Common myeloid progenitor, CD34-positive (primary cell): ENCODE data around the gene BARHL2. TPM values are rescaled to one million over a fixed set of nuclear protein-coding genes. Genes with fewer than 3 reads are reported as not detected.
A peak's percentile ranks its signal among the peaks of the same experiment; 100 is the strongest.

Experiments used
- CTCF ChIA-PET: fragments of 350-600 bp; sonication (Branson Sonifier 250); formaldehyde crosslinking; loops from one replicate; lab custom pipeline; 2021; ENCODE audit warnings: antibody characterized with exemption; lab: Charles Lee
- POLR2A ChIA-PET: fragments of 350-600 bp; sonication (Branson Sonifier 250); formaldehyde crosslinking; loops from one replicate; lab custom pipeline; 2021; ENCODE audit warnings: antibody characterized with exemption; lab: Charles Lee
- DNase-seq, 3 donors: peaks; one replicate each; pipeline versions ENCODE4 v3.0.0 to v3.0.0-alpha.2; 2013
- H3K27ac ChIP-seq, 2 experiments: 1 replicate in 1 of 2; 2 replicates in 1 of 2; pipeline ENCODE4 v1.7.0; 2013; ENCODE audit warnings: inconsistent platforms in 2 of 2, low read length in 2 of 2, mild to moderate bottlenecking in 2 of 2, low read depth in 1 of 2, moderate library complexity in 1 of 2; ENCODE audit not compliant: severe bottlenecking in 2 of 2, insufficient read depth in 1 of 2, poor library complexity in 1 of 2
- H3K27me3 ChIP-seq, 5 experiments: replicated peaks in 2 of 5; 1 replicate in 3 of 5; 2 replicates in 2 of 5; pipeline versions ENCODE4 v1.6.1 to v1.7.0; 2013; ENCODE audit warnings: low read length in 4 of 5, mild to moderate bottlenecking in 2 of 5, moderate library complexity in 2 of 5, inconsistent platforms in 1 of 5; ENCODE audit not compliant: insufficient read depth in 5 of 5, control insufficient read depth in 4 of 5
- H3K36me3 ChIP-seq, 4 experiments: 1 replicate in 2 of 4; 2 replicates in 2 of 4; pipeline versions ENCODE4 v1.6.1 to v1.7.0; 2013; ENCODE audit warnings: low read length in 3 of 4, control low read depth in 1 of 4, mild to moderate bottlenecking in 1 of 4; ENCODE audit not compliant: control insufficient read depth in 4 of 4, insufficient read depth in 4 of 4
- H3K4me1 ChIP-seq, 4 experiments: 1 replicate in 3 of 4; 2 replicates in 1 of 4; pipeline versions ENCODE4 v1.6.1 to v1.7.1; 2013; ENCODE audit warnings: low read length in 3 of 4, mild to moderate bottlenecking in 3 of 4, control low read depth in 1 of 4, inconsistent platforms in 1 of 4, moderate library complexity in 1 of 4; ENCODE audit not compliant: control insufficient read depth in 4 of 4, insufficient read depth in 4 of 4; ENCODE audit errors: control extremely low read depth in 1 of 4
- H3K4me3 ChIP-seq, 7 experiments: 1 replicate in 4 of 7; 2 replicates in 3 of 7; pipeline versions ENCODE4 v1.5.1 to v1.7.0; 2013; ENCODE audit warnings: mild to moderate bottlenecking in 7 of 7, low read length in 6 of 7, moderate library complexity in 6 of 7, inconsistent platforms in 2 of 7, low read depth in 2 of 7, control low read depth in 1 of 7; ENCODE audit not compliant: insufficient read depth in 4 of 7, control insufficient read depth in 1 of 7; ENCODE audit errors: extremely low read depth in 1 of 7
- H3K9me3 ChIP-seq, 5 experiments: 1 replicate in 4 of 5; 2 replicates in 1 of 5; pipeline versions ENCODE4 v1.6.1 to v1.7.1; 2013; ENCODE audit warnings: low read length in 4 of 5, mild to moderate bottlenecking in 2 of 5, inconsistent platforms in 1 of 5, low read depth in 1 of 5, moderate library complexity in 1 of 5; ENCODE audit not compliant: control insufficient read depth in 4 of 5, insufficient read depth in 2 of 5; ENCODE audit errors: control extremely low read depth in 1 of 5
- WGBS: methylation state at CpG from one replicate; pipeline ENCODE4 v1.1.5; 2013; ENCODE audit not compliant: insufficient coverage; 5-methylcytosine and 5-hydroxymethylcytosine counted together
- polyA plus RNA-seq: library from polyadenylated mRNA; unstranded; fragments of 120-200 nt; gene quantifications from one replicate; pipeline ENCODE4 v1.2.1, GENCODE V29; 2013

BARHL2 gene
- not detected for polyA plus RNA-seq

- no peaks in the 10 kb centered on the region for H3K36me3 ChIP-seq
- POLR2A ChIA-PET = no interaction called here
- H3K9me3 ChIP-seq = peaks cover 0 to 10% (median 3%) of the 10 kb centered on the region in 5 experiments
- H3K4me1 ChIP-seq = peaks cover 0 to 19% (median 15%) of the 10 kb centered on the region in 4 experiments
- peak within 1 kb of the TSS; percentile 24 to 68 (median 55) for H3K4me3 ChIP-seq
- no peak for DNase-seq
- no peak within 1 kb of the TSS for H3K27ac ChIP-seq
- CTCF ChIA-PET = interaction anchor here (1.0 kb wide), 1 partner anchor 12 kb away, joined by 5 read pairs; no protein-coding TSS in a partner anchor
- H3K27me3 ChIP-seq = peaks cover 19 to 99% (median 61%) of the 10 kb centered on the region in 5 experiments
- WGBS = 13% methylated on average over 30 of the region's 58 CpGs
Observed at GRCh38 chr1:90716552-90717355, at the start of gene BARHL2. Gene BARHL2 (minus strand): TSS chr1:90717302. CDS start chr1:90717195, 107 bp downstream.

- no peaks in the 10 kb centered on the region for H3K4me1 ChIP-seq
- H3K4me3 ChIP-seq = no peak overlapping the region
- peaks cover 0 to 38% (median 11%) of the 10 kb centered on the region in 5 experiments for H3K27me3 ChIP-seq
- no peak overlapping the region for H3K27ac ChIP-seq
- no peaks in the 10 kb centered on the region for H3K36me3 ChIP-seq
- 86% methylated on average over 6 of the region's 6 CpGs for WGBS
- ChIA-PET POLR2A (no interaction called here), CTCF (no interaction called here)
- no peak for DNase-seq
- no peaks in the 10 kb centered on the region for H3K9me3 ChIP-seq
Observed at GRCh38 chr1:90763930-90764329, 46.8 kb upstream of the BARHL2 start.

- H3K27me3 ChIP-seq = peaks cover 0 to 42% (median 13%) of the 10 kb centered on the region in 5 experiments
- no peaks in the 10 kb centered on the region for H3K4me1 ChIP-seq
- H3K9me3 ChIP-seq = no peaks in the 10 kb centered on the region
- DNase-seq = no peak
- ChIA-PET POLR2A (no interaction called here), CTCF (no interaction called here)
- no peak overlapping the region for H3K27ac ChIP-seq
- WGBS = no CpG with 5 or more reads among the region's 3 CpGs
- no peaks in the 10 kb centered on the region for H3K36me3 ChIP-seq
- H3K4me3 ChIP-seq = no peak overlapping the region
Observed at GRCh38 chr1:90763506-90763905, 46.4 kb upstream of the BARHL2 start.

DNA sequence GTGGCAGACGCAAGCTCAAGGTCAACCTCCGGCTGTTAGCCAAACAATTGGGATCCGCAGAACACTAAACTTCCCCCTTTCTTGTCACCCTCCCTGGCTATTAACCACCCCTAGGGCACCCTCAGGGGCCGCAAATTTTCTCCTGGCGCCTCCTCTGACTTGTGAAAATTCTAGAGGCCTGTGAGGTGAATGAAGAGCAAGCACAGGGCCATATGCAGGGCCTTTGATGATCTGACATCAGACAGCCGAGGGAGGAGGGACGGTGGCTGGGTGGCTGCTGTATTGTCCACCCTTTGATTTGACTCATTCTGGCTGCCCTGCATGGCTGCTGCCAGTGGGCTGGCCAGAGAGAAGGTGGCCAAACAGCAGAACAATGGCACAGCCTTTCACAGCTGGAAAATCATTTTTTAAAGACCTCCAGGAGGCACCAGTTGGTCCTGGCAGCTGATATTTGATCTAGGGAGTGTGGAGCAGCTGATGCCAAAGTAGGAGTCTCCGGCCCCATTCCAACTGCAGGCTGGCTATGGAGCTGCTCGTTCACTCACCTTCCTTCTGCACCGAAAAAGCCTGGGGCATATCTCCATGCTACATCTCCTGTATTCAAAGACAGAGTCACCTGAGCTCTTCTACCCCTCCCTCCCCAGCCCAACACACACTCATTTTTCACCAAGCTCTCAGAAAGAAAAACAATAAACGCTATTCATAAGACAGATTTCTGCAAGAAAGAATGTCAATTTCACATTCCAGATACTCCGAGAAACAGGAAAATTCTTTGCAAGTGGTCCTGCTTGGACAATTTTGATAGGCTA is 44.9 kb upstream of the BARHL2 start:
- H3K4me3 ChIP-seq = no peak overlapping the region
- no peaks in the 10 kb centered on the region for H3K9me3 ChIP-seq
- POLR2A ChIA-PET = no interaction called here
- no peak for DNase-seq
- peaks cover 0 to 49% (median 15%) of the 10 kb centered on the region in 5 experiments for H3K27me3 ChIP-seq
- H3K27ac ChIP-seq = no peak overlapping the region
- WGBS = 56% methylated on average over 9 of the region's 12 CpGs
- CTCF ChIA-PET = no interaction called here
- H3K36me3 ChIP-seq = no peaks in the 10 kb centered on the region
- H3K4me1 ChIP-seq = no peaks in the 10 kb centered on the region

DNA sequence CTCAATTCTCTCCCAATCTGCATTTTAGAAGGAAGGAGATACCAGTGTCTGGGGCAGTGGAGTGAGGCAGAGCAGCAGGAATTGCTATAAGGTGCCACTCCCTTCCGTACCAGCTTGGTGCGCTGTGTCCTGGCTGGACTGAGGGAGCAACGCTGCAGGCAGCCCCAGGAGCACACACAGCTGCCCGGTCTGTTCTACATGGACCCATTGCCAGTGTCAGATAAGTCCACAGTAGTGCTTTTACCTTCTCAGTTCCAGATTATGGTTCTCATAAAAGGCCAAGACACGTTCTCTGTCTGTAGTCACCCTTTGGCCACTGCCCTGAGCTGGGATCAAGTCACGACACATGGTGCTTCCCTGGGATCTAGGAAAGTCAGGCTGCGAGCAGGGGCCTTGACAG is 44.1 kb upstream of the BARHL2 start:
- Histone ChIP-seq H3K4me1 (no peaks in the 10 kb centered on the region), H3K9me3 (no peaks in the 10 kb centered on the region), H3K4me3 (no peak overlapping the region), H3K27ac (no peak overlapping the region), H3K36me3 (no peaks in the 10 kb centered on the region), H3K27me3 (peaks cover 0 to 49% (median 15%) of the 10 kb centered on the region in 5 experiments)
- ChIA-PET POLR2A (no interaction called here), CTCF (no interaction called here)
- 77% methylated on average over 7 of the region's 7 CpGs for WGBS
- no peak for DNase-seq

- H3K27ac ChIP-seq = no peak overlapping the region
- peaks cover 0 to 2% (median 0%) of the 10 kb centered on the region in 5 experiments for H3K9me3 ChIP-seq
- ChIA-PET CTCF (no interaction called here), POLR2A (no interaction called here)
- WGBS = no CpG with 5 or more reads among the region's 1 CpG
- DNase-seq = no peak
- no peaks in the 10 kb centered on the region for H3K36me3 ChIP-seq
- H3K27me3 ChIP-seq = peaks cover 5 to 43% (median 7%) of the 10 kb centered on the region in 5 experiments
- H3K4me3 ChIP-seq = no peak overlapping the region
- H3K4me1 ChIP-seq = no peaks in the 10 kb centered on the region
Observed at GRCh38 chr1:90753556-90753955, 36.5 kb upstream of the BARHL2 start.

- DNase-seq = no peak
- Histone ChIP-seq H3K27me3 (peaks cover 4 to 46% (median 13%) of the 10 kb centered on the region in 5 experiments), H3K9me3 (no peaks in the 10 kb centered on the region), H3K27ac (no peak overlapping the region), H3K4me1 (no peaks in the 10 kb centered on the region), H3K4me3 (no peak overlapping the region), H3K36me3 (no peaks in the 10 kb centered on the region)
- ChIA-PET POLR2A (no interaction called here), CTCF (no interaction called here)
Observed at GRCh38 chr1:90748668-90749067, 31.6 kb upstream of the BARHL2 start.
